Endothelial cell (in vitro differentiated cells): ENCODE data around the gene ATG9A. TPM values are rescaled to one million over a fixed set of nuclear protein-coding genes. Genes with fewer than 3 reads are reported as not detected.

Source experiments
- DNase-seq: peaks from one replicate; pipeline ENCODE4 v3.0.0; 2021; ENCODE audit warnings: low spot score
- H3K27ac Mint-ChIP-seq: one replicate; pipeline ENCODE4 v1.8.0; 2021; ENCODE audit warnings: mixed read lengths, inconsistent platforms; ENCODE audit not compliant: unreplicated experiment
- H3K27me3 Mint-ChIP-seq: one replicate; pipeline ENCODE4 v1.8.0; 2021; ENCODE audit warnings: mild to moderate bottlenecking, moderate library complexity, mixed read lengths, inconsistent platforms; ENCODE audit not compliant: unreplicated experiment
- H3K36me3 Mint-ChIP-seq: one replicate; pipeline ENCODE4 v1.8.0; 2021; ENCODE audit warnings: mild to moderate bottlenecking, low read depth, mixed read lengths, inconsistent platforms; ENCODE audit not compliant: unreplicated experiment
- H3K4me1 Mint-ChIP-seq: one replicate; pipeline ENCODE4 v1.8.0; 2021; ENCODE audit warnings: mild to moderate bottlenecking, mixed read lengths, inconsistent platforms; ENCODE audit not compliant: unreplicated experiment
- H3K4me3 Mint-ChIP-seq: one replicate; pipeline ENCODE4 v1.8.0; 2021; ENCODE audit warnings: mild to moderate bottlenecking, mixed read lengths, inconsistent platforms; ENCODE audit not compliant: unreplicated experiment
- H3K9me3 Mint-ChIP-seq: one replicate; pipeline ENCODE4 v1.8.0; 2021; ENCODE audit warnings: mixed read lengths, inconsistent platforms; ENCODE audit not compliant: unreplicated experiment
- total RNA-seq: library from RNA; stranded (reverse); fragmentation: NEBNext Ultra II Directional; extraction: Animal tissue kit (Norgen Biotek cat#: 25700); gene quantifications from one replicate; pipeline ENCODE4 v1.2.1, GENCODE V29; 2021; ENCODE audit not compliant: unreplicated experiment
- TF ChIP-seq, protein P1 (sequence below): fragments of 200-600 bp; sonication (generic); IDR thresholded peaks from one replicate; pipeline ENCODE4 v1.5.0; 2021; ENCODE audit warnings: antibody characterized with exemption; ENCODE audit not compliant: unreplicated experiment

Gene ATG9A
- total RNA-seq, 1 donor from 2014 or later: 48.5 TPM

DNA sequence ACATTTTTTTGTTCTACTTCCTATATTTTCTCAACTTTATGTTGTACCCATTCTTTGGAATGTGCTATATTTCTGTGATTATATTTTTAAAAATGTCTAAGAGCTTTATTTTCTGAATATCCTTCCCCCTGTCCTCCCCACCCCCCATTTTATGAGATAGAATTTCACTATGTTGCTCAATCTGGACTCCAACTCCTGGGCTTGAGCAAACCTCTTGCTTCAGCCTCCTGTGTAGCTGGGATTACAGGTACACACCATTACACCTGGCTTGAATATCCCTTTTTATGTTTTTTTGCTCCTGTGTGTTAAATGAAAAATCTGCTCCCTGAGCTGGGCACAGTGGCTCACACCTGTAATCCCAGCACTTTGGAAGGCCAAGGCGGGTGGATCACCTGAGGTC, 32.0 kb downstream of the ATG9A start:
- no peaks in the 10 kb centered on the region for H3K36me3 Mint-ChIP-seq
- no peaks in the 10 kb centered on the region for H3K9me3 Mint-ChIP-seq
- peaks cover 5% of the 10 kb centered on the region for H3K4me1 Mint-ChIP-seq
- no peak for DNase-seq
- no peak overlapping the region for H3K27ac Mint-ChIP-seq
- TF ChIP-seq, protein P1, sequence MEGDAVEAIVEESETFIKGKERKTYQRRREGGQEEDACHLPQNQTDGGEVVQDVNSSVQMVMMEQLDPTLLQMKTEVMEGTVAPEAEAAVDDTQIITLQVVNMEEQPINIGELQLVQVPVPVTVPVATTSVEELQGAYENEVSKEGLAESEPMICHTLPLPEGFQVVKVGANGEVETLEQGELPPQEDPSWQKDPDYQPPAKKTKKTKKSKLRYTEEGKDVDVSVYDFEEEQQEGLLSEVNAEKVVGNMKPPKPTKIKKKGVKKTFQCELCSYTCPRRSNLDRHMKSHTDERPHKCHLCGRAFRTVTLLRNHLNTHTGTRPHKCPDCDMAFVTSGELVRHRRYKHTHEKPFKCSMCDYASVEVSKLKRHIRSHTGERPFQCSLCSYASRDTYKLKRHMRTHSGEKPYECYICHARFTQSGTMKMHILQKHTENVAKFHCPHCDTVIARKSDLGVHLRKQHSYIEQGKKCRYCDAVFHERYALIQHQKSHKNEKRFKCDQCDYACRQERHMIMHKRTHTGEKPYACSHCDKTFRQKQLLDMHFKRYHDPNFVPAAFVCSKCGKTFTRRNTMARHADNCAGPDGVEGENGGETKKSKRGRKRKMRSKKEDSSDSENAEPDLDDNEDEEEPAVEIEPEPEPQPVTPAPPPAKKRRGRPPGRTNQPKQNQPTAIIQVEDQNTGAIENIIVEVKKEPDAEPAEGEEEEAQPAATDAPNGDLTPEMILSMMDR: no peak
- peaks cover 1% of the 10 kb centered on the region for H3K27me3 Mint-ChIP-seq
- H3K4me3 Mint-ChIP-seq: no peak overlapping the region

DNA sequence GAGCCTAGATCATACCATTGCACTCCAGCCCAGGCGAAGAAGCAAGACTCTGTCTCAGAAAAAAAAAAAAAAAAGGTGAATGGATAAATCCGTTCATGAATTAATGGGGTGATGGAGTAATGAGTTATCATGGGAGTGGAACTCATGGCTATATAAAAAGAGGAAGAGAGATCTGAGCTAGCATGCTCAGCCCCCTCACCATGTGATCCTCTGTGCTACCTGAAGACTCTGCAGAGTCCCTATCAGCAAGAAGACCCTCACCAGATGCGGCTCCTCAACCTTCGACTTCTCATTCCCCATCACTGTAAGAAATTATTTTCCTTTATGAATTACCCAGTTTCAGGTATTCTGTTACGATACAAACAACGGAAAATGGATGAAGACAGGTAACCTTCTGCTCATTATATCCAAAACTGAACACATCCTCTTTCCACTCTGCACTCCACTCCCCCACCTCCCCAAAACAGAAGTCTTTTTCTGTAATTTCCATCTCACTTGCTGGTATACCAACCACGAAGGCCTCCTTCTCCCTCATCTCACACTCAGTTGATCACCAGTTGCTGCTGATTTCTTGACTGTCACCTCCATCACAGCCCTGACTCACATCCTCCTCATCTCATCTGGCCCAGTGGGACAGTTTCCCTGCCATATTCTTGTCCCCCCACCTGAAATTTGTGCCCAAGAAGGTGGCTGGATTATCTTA, 42.5 kb downstream of the ATG9A start:
- Mint-ChIP-seq H3K9me3 (no peaks in the 10 kb centered on the region), H3K27me3 (peaks cover 4% of the 10 kb centered on the region), H3K27ac (no peak overlapping the region), H3K36me3 (peaks cover 12% of the 10 kb centered on the region), H3K4me1 (peaks cover 5% of the 10 kb centered on the region), H3K4me3 (no peak overlapping the region)
- TF ChIP-seq, protein P1: no peak
- no peak for DNase-seq

DNA sequence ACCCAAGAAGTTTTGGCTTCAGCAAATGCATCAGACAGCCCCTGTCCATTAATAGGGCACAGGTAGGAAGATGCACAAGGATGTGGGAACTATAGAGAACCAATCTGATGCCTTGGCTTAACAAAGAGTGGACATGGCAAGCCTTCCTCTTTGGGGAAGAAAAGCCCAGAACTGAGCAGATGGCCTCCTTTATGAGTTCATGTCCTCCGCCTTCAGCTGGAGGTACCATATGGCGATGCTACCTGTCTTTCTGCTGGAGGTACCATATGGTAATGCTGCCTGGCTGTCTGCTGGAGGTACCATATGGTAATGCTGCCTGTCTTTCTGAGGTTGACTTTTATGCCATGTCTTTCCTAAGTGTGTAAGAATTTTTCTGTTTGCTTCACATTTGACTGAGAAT, 45.3 kb downstream of the ATG9A start:
- Mint-ChIP-seq H3K36me3 (peaks cover 30% of the 10 kb centered on the region), H3K27me3 (peaks cover 7% of the 10 kb centered on the region), H3K4me3 (no peak overlapping the region), H3K9me3 (no peaks in the 10 kb centered on the region), H3K4me1 (peaks cover 20% of the 10 kb centered on the region), H3K27ac (no peak overlapping the region)
- TF ChIP-seq, protein P1: no peak
- no peak for DNase-seq

DNA sequence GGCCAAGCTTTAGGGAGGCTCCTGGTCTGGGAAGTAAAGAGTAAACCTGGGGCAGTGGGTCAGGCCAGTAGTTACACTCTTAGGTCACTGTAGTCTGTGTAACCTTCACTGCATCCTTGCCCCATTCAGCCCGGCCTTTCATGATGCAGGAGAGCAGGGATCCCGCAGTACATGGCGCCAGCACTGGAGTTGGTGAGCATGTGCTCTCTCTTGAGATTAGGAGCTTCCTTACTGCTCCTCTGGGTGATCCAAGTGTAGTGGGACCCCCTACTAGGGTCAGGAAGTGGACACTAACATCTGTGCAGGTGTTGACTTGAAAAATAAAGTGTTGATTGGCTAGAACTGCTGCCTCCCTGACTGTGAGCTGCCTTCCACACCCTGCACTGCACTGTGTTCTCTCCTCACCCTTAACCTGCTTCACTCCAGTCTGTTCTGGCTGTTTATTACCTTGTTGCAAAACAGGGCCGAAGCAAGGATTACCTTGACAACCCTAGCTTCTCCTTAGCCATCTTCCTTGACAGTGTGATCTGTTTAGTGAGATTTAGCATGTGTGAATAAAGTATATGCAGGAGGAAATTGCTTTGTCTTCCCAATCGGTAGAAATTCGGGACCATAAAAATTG, 46.2 kb downstream of the ATG9A start:
- Mint-ChIP-seq H3K27me3 (peaks cover 13% of the 10 kb centered on the region), H3K27ac (peak overlapping the region; percentile 67), H3K4me1 (peaks cover 26% of the 10 kb centered on the region), H3K9me3 (no peaks in the 10 kb centered on the region), H3K36me3 (peaks cover 34% of the 10 kb centered on the region), H3K4me3 (peak overlapping the region; percentile 77)
- no peak for DNase-seq
- TF ChIP-seq, protein P1: no peak
